ENCODE measurements around the gene CPZ. TPM values are rescaled to one million over a fixed set of nuclear protein-coding genes. Genes with fewer than 3 reads are reported as not detected.

The CPZ gene
- total RNA-seq, 1 experiment from 2014 or later, result 37.3 TPM

DNA sequence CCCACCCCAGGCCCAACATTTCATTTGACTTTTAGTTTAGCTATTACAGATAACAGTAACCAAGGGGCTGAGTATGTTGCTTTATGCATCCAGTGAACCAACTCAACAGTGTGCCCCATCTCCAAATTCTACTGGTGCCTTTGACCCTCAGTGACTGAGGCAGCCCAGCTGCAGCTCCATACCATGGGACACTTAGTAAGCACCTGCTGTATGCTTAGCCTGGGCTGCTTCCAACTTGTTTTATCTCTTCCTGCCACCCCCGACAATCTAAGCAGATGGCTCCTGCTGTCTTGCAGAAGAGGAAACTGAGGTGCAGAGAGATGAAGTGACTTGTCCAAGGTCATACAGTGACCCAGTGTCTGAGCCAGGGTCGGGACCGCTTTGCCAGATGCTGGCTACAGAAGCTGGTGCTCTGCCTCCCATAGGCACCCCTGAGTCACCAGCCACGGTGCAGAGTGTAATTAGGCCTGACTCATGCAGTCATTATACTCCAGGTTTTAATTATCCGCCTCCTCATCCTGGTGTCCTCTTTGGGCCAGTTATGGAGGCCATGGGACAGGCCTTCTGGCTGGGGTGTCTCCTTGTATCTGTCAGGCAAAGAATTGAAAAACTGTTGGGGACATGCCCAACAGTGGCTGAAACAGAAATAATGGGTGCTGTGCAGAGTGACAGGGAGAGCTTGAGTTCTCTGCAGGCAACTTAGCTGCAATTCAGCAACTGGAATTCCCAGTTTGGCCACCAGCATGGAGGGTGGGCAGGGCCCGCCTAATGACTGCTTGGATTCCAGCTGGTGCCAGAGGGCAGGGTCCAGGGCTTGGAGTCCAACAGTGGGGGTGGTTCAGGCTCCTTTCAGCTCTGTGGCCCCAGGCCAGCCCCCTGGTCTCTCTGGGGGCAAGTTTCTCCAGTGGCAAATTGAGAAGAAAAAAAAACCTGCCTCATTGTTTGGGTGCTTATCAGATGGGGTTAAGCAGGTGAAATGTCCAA is 20.6 kb upstream of the CPZ start:
- H2AK5ac ChIP-seq (ENCODE audit: insufficient read length, low read length), result no peak overlapping the region
- no peak overlapping the region for H2AFZ ChIP-seq (ENCODE audit: low read length)
- peaks cover 8% of the 10 kb centered on the region; the same call in 1 of the 2 replicates for H3K4me1 ChIP-seq (ENCODE audit: insufficient read depth, low read length)
- no peaks in the 10 kb centered on the region for H3K79me1 ChIP-seq (ENCODE audit: insufficient read depth, low read depth, low read length, poor library complexity, severe bottlenecking)
- no peak overlapping the region for H2BK5ac ChIP-seq (ENCODE audit: insufficient read length, low read length)
- no peak overlapping the region for H2BK20ac ChIP-seq (ENCODE audit: low read depth, low read length, poor library complexity, severe bottlenecking)
- peaks cover 0 to 5% of the 10 kb centered on the region in 2 experiments; a peak in 1 of 5 replicates for H3K9me3 Mint-ChIP-seq
- H4K5ac ChIP-seq (ENCODE audit: insufficient read length, low read depth, low read length), result no peak overlapping the region
- no CpG with 5 or more reads among the region's 6 CpGs for WGBS (ENCODE audit: extremely low coverage, insufficient read length, low lambda C conversion rate)
- H3K14ac ChIP-seq (ENCODE audit: insufficient read depth, low read length), result no peak overlapping the region
- H3K23ac ChIP-seq (ENCODE audit: insufficient read length, low read depth, low read length), result no peak overlapping the region
- no peak overlapping the region for H3K4me2 ChIP-seq (ENCODE audit: insufficient read depth, insufficient read length, low read length)
- H3K27ac ChIP-seq (ENCODE audit: insufficient read length, low read depth, low read length), result no peak overlapping the region
- TF ChIP-seq, protein P1, sequence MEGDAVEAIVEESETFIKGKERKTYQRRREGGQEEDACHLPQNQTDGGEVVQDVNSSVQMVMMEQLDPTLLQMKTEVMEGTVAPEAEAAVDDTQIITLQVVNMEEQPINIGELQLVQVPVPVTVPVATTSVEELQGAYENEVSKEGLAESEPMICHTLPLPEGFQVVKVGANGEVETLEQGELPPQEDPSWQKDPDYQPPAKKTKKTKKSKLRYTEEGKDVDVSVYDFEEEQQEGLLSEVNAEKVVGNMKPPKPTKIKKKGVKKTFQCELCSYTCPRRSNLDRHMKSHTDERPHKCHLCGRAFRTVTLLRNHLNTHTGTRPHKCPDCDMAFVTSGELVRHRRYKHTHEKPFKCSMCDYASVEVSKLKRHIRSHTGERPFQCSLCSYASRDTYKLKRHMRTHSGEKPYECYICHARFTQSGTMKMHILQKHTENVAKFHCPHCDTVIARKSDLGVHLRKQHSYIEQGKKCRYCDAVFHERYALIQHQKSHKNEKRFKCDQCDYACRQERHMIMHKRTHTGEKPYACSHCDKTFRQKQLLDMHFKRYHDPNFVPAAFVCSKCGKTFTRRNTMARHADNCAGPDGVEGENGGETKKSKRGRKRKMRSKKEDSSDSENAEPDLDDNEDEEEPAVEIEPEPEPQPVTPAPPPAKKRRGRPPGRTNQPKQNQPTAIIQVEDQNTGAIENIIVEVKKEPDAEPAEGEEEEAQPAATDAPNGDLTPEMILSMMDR (conservative IDR thresholded peaks at IDR 0.05), result no peak
- peaks cover 5% of the 10 kb centered on the region for H3K27me3 Mint-ChIP-seq (ENCODE audit: low read depth)
- no peak overlapping the region for H3K9ac ChIP-seq (ENCODE audit: extremely low read depth, insufficient read length, low read length)
- H3K4me3 Mint-ChIP-seq, result no peak overlapping the region
- no peaks in the 10 kb centered on the region for H3K23me2 ChIP-seq (ENCODE audit: insufficient read length, low read depth, low read length, poor library complexity, severe bottlenecking)
- H4K20me1 ChIP-seq (ENCODE audit: control insufficient read depth, insufficient read depth, insufficient read length), result no peaks in the 10 kb centered on the region
- no peak for DNase-seq
- H3K18ac ChIP-seq (ENCODE audit: insufficient read length, low read depth, low read length), result no peak overlapping the region
- no peaks in the 10 kb centered on the region; a peak in 2 of 7 replicates for H3K36me3 Mint-ChIP-seq (ENCODE audit: insufficient read depth in 1 of 3, low read depth in 3 of 3)
- H2BK15ac ChIP-seq (ENCODE audit: low read depth, low read length), result no peak overlapping the region
- no peak overlapping the region for H4K91ac ChIP-seq (ENCODE audit: insufficient read length, low read depth, low read length)
- peak overlapping the region in 2 of 3 experiments; percentile 51 to 55; a peak in 1 of 7 replicates for H3K27ac Mint-ChIP-seq
- H3K79me2 ChIP-seq (ENCODE audit: insufficient read depth, low read length), result no peaks in the 10 kb centered on the region
- H3K4ac ChIP-seq (ENCODE audit: low read depth, low read length), result no peak overlapping the region
- no peak overlapping the region for H4K8ac ChIP-seq (replicated peaks; ENCODE audit: insufficient read length, low read depth, low read length)
- no peaks in the 10 kb centered on the region for H3K27me3 ChIP-seq (ENCODE audit: insufficient read depth, low read length)
- peaks cover 44% of the 10 kb centered on the region in 2 experiments for H3K4me1 Mint-ChIP-seq
- no peak overlapping the region for H3T11ph ChIP-seq (ENCODE audit: low read length)
- no peak overlapping the region for H3K56ac ChIP-seq (ENCODE audit: insufficient read length, low read depth, low read length)
- H2BK12ac ChIP-seq (ENCODE audit: insufficient read length, low read depth, low read length), result no peak overlapping the region
- H2BK120ac ChIP-seq (ENCODE audit: low read depth, low read length, poor library complexity, severe bottlenecking), result no peak overlapping the region
- no peaks in the 10 kb centered on the region for H3K9me3 ChIP-seq (ENCODE audit: control insufficient read depth, low read depth, low read length)
